WTC11 (cell line): ENCODE data around the gene HOXC11.

Source experiments
- CBFB ChIP-seq: sonication (generic); formaldehyde crosslinking; IDR thresholded peaks from 2 replicates; pipeline ENCODE4 v1.8.1; 2022; ENCODE audit warnings: mild to moderate bottlenecking, low read depth, missing genetic modification reagents
- CREB1 ChIP-seq: sonication (generic); formaldehyde crosslinking; IDR thresholded peaks from 2 replicates; pipeline ENCODE4 v1.8.0; 2023; ENCODE audit warnings: mild to moderate bottlenecking, missing genetic modification reagents
- ELF4 ChIP-seq: sonication (generic); formaldehyde crosslinking; IDR thresholded peaks from 2 replicates; pipeline ENCODE4 v1.8.1; 2022; ENCODE audit warnings: low read depth, mild to moderate bottlenecking, moderate library complexity, missing genetic modification reagents
- RELA ChIP-seq: sonication (generic); formaldehyde crosslinking; IDR thresholded peaks from 2 replicates; pipeline ENCODE4 v1.8.1; 2022; ENCODE audit warnings: missing genetic modification reagents, mild to moderate bottlenecking, borderline replicate concordance
- SMAD4 ChIP-seq: sonication (generic); formaldehyde crosslinking; IDR thresholded peaks from 2 replicates; pipeline ENCODE4 v1.8.0; 2022; ENCODE audit warnings: mild to moderate bottlenecking, missing genetic modification reagents
- TF ChIP-seq, protein P1 (sequence below): fragments of 200-600 bp; IDR thresholded peaks from 2 replicates; pipeline ENCODE4 v1.8.0; 2022; ENCODE audit warnings: antibody characterized with exemption
- TF ChIP-seq, protein P2 (sequence below): fragments of 250-450 bp; sonication (Bioruptor Pico); IDR thresholded peaks from 2 replicates; pipeline ENCODE4 v1.9.0; 2021; ENCODE audit warnings: mild to moderate bottlenecking, borderline replicate concordance

DNA sequence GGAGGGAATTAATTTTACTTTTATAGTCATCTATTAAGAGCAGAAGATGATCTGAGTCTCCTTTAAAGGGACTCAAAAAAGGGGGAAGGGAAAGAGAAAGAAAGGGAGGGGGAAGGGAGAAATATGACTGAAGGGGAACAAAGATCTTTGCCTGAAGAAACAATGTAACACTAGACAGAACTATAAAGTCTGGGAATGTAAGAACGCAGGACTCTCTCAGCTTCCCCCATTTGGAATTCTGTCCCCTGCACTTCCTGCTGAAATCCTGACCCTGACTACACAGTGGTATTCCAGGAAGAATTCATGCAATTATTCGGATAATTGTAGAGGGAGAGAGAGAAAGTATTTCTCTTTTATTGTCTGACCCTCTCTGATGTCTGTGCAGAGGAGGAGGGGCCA, 8.6 kb upstream of the HOXC11 start:
- TF ChIP-seq CREB1 (CRISPR knock-in tag), result no peak
- TF ChIP-seq, protein P1, sequence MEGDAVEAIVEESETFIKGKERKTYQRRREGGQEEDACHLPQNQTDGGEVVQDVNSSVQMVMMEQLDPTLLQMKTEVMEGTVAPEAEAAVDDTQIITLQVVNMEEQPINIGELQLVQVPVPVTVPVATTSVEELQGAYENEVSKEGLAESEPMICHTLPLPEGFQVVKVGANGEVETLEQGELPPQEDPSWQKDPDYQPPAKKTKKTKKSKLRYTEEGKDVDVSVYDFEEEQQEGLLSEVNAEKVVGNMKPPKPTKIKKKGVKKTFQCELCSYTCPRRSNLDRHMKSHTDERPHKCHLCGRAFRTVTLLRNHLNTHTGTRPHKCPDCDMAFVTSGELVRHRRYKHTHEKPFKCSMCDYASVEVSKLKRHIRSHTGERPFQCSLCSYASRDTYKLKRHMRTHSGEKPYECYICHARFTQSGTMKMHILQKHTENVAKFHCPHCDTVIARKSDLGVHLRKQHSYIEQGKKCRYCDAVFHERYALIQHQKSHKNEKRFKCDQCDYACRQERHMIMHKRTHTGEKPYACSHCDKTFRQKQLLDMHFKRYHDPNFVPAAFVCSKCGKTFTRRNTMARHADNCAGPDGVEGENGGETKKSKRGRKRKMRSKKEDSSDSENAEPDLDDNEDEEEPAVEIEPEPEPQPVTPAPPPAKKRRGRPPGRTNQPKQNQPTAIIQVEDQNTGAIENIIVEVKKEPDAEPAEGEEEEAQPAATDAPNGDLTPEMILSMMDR, result no peak
- no peak for TF ChIP-seq CBFB (CRISPR knock-in tag)
- TF ChIP-seq RELA (CRISPR knock-in tag), result no peak
- no peak for TF ChIP-seq ELF4 (CRISPR knock-in tag)
- TF ChIP-seq SMAD4 (CRISPR knock-in tag), result no peak
- TF ChIP-seq, protein P2, sequence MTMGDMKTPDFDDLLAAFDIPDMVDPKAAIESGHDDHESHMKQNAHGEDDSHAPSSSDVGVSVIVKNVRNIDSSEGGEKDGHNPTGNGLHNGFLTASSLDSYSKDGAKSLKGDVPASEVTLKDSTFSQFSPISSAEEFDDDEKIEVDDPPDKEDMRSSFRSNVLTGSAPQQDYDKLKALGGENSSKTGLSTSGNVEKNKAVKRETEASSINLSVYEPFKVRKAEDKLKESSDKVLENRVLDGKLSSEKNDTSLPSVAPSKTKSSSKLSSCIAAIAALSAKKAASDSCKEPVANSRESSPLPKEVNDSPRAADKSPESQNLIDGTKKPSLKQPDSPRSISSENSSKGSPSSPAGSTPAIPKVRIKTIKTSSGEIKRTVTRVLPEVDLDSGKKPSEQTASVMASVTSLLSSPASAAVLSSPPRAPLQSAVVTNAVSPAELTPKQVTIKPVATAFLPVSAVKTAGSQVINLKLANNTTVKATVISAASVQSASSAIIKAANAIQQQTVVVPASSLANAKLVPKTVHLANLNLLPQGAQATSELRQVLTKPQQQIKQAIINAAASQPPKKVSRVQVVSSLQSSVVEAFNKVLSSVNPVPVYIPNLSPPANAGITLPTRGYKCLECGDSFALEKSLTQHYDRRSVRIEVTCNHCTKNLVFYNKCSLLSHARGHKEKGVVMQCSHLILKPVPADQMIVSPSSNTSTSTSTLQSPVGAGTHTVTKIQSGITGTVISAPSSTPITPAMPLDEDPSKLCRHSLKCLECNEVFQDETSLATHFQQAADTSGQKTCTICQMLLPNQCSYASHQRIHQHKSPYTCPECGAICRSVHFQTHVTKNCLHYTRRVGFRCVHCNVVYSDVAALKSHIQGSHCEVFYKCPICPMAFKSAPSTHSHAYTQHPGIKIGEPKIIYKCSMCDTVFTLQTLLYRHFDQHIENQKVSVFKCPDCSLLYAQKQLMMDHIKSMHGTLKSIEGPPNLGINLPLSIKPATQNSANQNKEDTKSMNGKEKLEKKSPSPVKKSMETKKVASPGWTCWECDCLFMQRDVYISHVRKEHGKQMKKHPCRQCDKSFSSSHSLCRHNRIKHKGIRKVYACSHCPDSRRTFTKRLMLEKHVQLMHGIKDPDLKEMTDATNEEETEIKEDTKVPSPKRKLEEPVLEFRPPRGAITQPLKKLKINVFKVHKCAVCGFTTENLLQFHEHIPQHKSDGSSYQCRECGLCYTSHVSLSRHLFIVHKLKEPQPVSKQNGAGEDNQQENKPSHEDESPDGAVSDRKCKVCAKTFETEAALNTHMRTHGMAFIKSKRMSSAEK, result no peak
